C4-2B (cell line): ENCODE results near the gene SNAI3.

Experiments
- ZFX ChIP-seq: fragments of 450-650 bp; IDR thresholded peaks from 2 replicates; pipeline ENCODE4 v1.6.1; 2017
- TF ChIP-seq, protein P1 (sequence below): fragments of 450-650 bp; conservative IDR thresholded peaks from 2 replicates; pipeline ENCODE4 v1.5.1; 2017; ENCODE audit warnings: mild to moderate bottlenecking

GRCh38 chr16:88694221-88695087 is 8.1 kb upstream of the SNAI3 start:
- TF ChIP-seq, protein P1, sequence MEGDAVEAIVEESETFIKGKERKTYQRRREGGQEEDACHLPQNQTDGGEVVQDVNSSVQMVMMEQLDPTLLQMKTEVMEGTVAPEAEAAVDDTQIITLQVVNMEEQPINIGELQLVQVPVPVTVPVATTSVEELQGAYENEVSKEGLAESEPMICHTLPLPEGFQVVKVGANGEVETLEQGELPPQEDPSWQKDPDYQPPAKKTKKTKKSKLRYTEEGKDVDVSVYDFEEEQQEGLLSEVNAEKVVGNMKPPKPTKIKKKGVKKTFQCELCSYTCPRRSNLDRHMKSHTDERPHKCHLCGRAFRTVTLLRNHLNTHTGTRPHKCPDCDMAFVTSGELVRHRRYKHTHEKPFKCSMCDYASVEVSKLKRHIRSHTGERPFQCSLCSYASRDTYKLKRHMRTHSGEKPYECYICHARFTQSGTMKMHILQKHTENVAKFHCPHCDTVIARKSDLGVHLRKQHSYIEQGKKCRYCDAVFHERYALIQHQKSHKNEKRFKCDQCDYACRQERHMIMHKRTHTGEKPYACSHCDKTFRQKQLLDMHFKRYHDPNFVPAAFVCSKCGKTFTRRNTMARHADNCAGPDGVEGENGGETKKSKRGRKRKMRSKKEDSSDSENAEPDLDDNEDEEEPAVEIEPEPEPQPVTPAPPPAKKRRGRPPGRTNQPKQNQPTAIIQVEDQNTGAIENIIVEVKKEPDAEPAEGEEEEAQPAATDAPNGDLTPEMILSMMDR: no peak
- no peak for TF ChIP-seq ZFX
